CD8-positive, alpha-beta memory T cell (primary cell): Measurements from ENCODE around the gene POMGNT2. TPM values are rescaled to one million over a fixed set of nuclear protein-coding genes. Genes with fewer than 3 reads are reported as not detected.

ENCODE experiments used
- CTCF ChIA-PET: fragments of 350-600 bp; sonication (Branson Sonifier 250); formaldehyde crosslinking; loops from one replicate; lab custom pipeline; 2021; ENCODE audit warnings: antibody characterized with exemption; lab: Charles Lee
- POLR2A ChIA-PET: fragments of 350-600 bp; sonication (Branson Sonifier 250); formaldehyde crosslinking; loops from one replicate; lab custom pipeline; 2021; ENCODE audit warnings: antibody characterized with exemption; lab: Charles Lee
- DNase-seq, 5 donors: peaks; one replicate each; pipeline versions ENCODE4 v3.0.0 to v3.0.0-alpha.2; 2020 to 2022; ENCODE audit warnings: mixed read lengths in 1 of 5
- H3K27ac ChIP-seq: one replicate; pipeline ENCODE4 v1.7.0; 2013; ENCODE audit warnings: low read depth, mild to moderate bottlenecking, low read length, moderate library complexity
- H3K27me3 ChIP-seq: 2 replicates; pipeline ENCODE4 v1.7.0; 2013; ENCODE audit warnings: low read length, mild to moderate bottlenecking; ENCODE audit not compliant: insufficient read depth, poor library complexity, severe bottlenecking
- H3K36me3 ChIP-seq: 2 replicates; pipeline ENCODE4 v1.7.0; 2013; ENCODE audit warnings: mild to moderate bottlenecking, low read length, moderate library complexity; ENCODE audit not compliant: insufficient read depth
- H3K4me1 ChIP-seq: 2 replicates; pipeline ENCODE4 v1.7.0; 2013; ENCODE audit warnings: mild to moderate bottlenecking, low read length, moderate library complexity; ENCODE audit not compliant: insufficient read depth
- H3K4me3 ChIP-seq: 2 replicates; pipeline ENCODE4 v1.7.0; 2013; ENCODE audit warnings: mild to moderate bottlenecking, low read length
- H3K9me3 ChIP-seq: 2 replicates; pipeline ENCODE4 v1.7.0; 2013; ENCODE audit warnings: mild to moderate bottlenecking, low read length
- H3K27ac Mint-ChIP-seq, 8 donors: one replicate each; pipeline ENCODE4 v1.8.0; 2020 to 2021; ENCODE audit warnings: mixed read lengths in 8 of 8, mild to moderate bottlenecking in 6 of 8, inconsistent platforms in 3 of 8, moderate library complexity in 3 of 8
- H3K27me3 Mint-ChIP-seq, 2 donors: one replicate each; pipeline ENCODE4 v1.8.0; 2020 to 2021; ENCODE audit warnings: mixed read lengths in 2 of 2, mild to moderate bottlenecking in 1 of 2, moderate library complexity in 1 of 2
- H3K36me3 Mint-ChIP-seq, 3 donors: one replicate each; pipeline ENCODE4 v1.8.0; 2020 to 2021; ENCODE audit warnings: mixed read lengths in 3 of 3, inconsistent platforms in 1 of 3, mild to moderate bottlenecking in 1 of 3
- H3K4me1 Mint-ChIP-seq, 3 donors: one replicate each; pipeline ENCODE4 v1.8.0; 2020 to 2021; ENCODE audit warnings: mixed read lengths in 3 of 3, inconsistent platforms in 1 of 3, mild to moderate bottlenecking in 1 of 3
- H3K4me3 Mint-ChIP-seq, 7 donors: one replicate each; pipeline ENCODE4 v1.8.0; 2020 to 2021; ENCODE audit warnings: mixed read lengths in 7 of 7, mild to moderate bottlenecking in 6 of 7, moderate library complexity in 4 of 7, inconsistent platforms in 2 of 7
- H3K9me3 Mint-ChIP-seq, 5 donors: one replicate each; pipeline ENCODE4 v1.8.0; 2020 to 2022; ENCODE audit warnings: mixed read lengths in 5 of 5, mild to moderate bottlenecking in 3 of 5, moderate library complexity in 2 of 5, inconsistent platforms in 1 of 5
- polyA plus RNA-seq: library from polyadenylated mRNA; unstranded; fragments of 300-500 nt; fragmentation: Illumina TruSeq; gene quantifications from one replicate; pipeline ENCODE4 v1.2.3, GENCODE V29; 2021
- total RNA-seq, 2 experiments: library from RNA; stranded (reverse); gene quantifications; one replicate each; pipeline ENCODE4 v1.2.3, GENCODE V29; 2021

POMGNT2 gene
- total and polyA plus RNA-seq, 3 experiments from 2014 or later, result 9.7 to 11.0 (median 10.0) TPM

GRCh38 chr3:43061101-43061895, 44.6 kb downstream of the POMGNT2 start:
- Mint-ChIP-seq H3K27me3 (peaks cover 5 to 7% of the 10 kb centered on the region in 2 donors), H3K4me3 (no peak overlapping the region), H3K9me3 (no peaks in the 10 kb centered on the region), H3K27ac (no peak overlapping the region), H3K4me1 (peaks cover 9 to 15% (median 11%) of the 10 kb centered on the region in 3 donors), H3K36me3 (peaks cover 0 to 2% (median 0%) of the 10 kb centered on the region in 3 donors)
- Histone ChIP-seq H3K4me3 (no peak overlapping the region), H3K9me3 (no peaks in the 10 kb centered on the region), H3K36me3 (no peaks in the 10 kb centered on the region), H3K27me3 (no peaks in the 10 kb centered on the region), H3K27ac (no peak overlapping the region), H3K4me1 (peaks cover 11% of the 10 kb centered on the region)
- ChIA-PET POLR2A (no interaction called here), CTCF (no interaction called here)
- no peak for DNase-seq

- ChIA-PET CTCF (no interaction called here), POLR2A (no interaction called here)
- H3K9me3 Mint-ChIP-seq, result no peaks in the 10 kb centered on the region
- H3K27me3 Mint-ChIP-seq, result peaks cover 6 to 7% of the 10 kb centered on the region in 2 donors
- no peak for DNase-seq
- no peaks in the 10 kb centered on the region for H3K9me3 ChIP-seq
- no peak overlapping the region for H3K4me3 Mint-ChIP-seq
- no peaks in the 10 kb centered on the region for H3K27me3 ChIP-seq
- H3K36me3 ChIP-seq, result no peaks in the 10 kb centered on the region
- H3K4me1 Mint-ChIP-seq, result peaks cover 9 to 15% (median 11%) of the 10 kb centered on the region in 3 donors
- H3K27ac Mint-ChIP-seq, result no peak overlapping the region
- peaks cover 11% of the 10 kb centered on the region for H3K4me1 ChIP-seq
- no peak overlapping the region for H3K4me3 ChIP-seq
- no peak overlapping the region for H3K27ac ChIP-seq
- H3K36me3 Mint-ChIP-seq, result peaks cover 0 to 2% (median 0%) of the 10 kb centered on the region in 3 donors
Observed at GRCh38 chr3:43059456-43059855, 46.4 kb downstream of the POMGNT2 start.

- POLR2A ChIA-PET, result no interaction called here
- H3K27me3 ChIP-seq, result no peaks in the 10 kb centered on the region
Observed at GRCh38 chr3:43055806-43056770, 49.8 kb downstream of the POMGNT2 start.

GRCh38 chr3:43055393-43055792, 50.5 kb downstream of the POMGNT2 start:
- no peak for DNase-seq
- Histone ChIP-seq H3K36me3 (no peaks in the 10 kb centered on the region), H3K27ac (no peak overlapping the region), H3K27me3 (no peaks in the 10 kb centered on the region), H3K4me1 (peaks cover 4% of the 10 kb centered on the region), H3K9me3 (no peaks in the 10 kb centered on the region), H3K4me3 (no peak overlapping the region)
- ChIA-PET CTCF (no interaction called here), POLR2A (no interaction called here)
- peaks cover 12 to 25% (median 19%) of the 10 kb centered on the region in 5 donors for H3K9me3 Mint-ChIP-seq
- no peak overlapping the region for H3K4me3 Mint-ChIP-seq
- H3K4me1 Mint-ChIP-seq, result peaks cover 2 to 8% (median 4%) of the 10 kb centered on the region in 3 donors
- peaks cover 10 to 13% of the 10 kb centered on the region in 2 donors for H3K27me3 Mint-ChIP-seq
- H3K36me3 Mint-ChIP-seq, result peaks cover 0 to 26% (median 4%) of the 10 kb centered on the region in 3 donors
- H3K27ac Mint-ChIP-seq, result no peak overlapping the region

More at GRCh38 chr3:43055806-43056770, 49.8 kb downstream of the POMGNT2 start:
- no peak overlapping the region for H3K4me3 ChIP-seq
- CTCF ChIA-PET, result no interaction called here
- DNase-seq, result no peak
- peaks cover 6 to 18% (median 12%) of the 10 kb centered on the region in 5 donors for H3K9me3 Mint-ChIP-seq
- peaks cover 0 to 19% (median 4%) of the 10 kb centered on the region in 3 donors for H3K36me3 Mint-ChIP-seq
- peaks cover 9 to 15% (median 11%) of the 10 kb centered on the region in 3 donors for H3K4me1 Mint-ChIP-seq
- no peaks in the 10 kb centered on the region for H3K36me3 ChIP-seq
- H3K27ac Mint-ChIP-seq, result no peak overlapping the region
- H3K9me3 ChIP-seq, result no peaks in the 10 kb centered on the region
- peaks cover 11% of the 10 kb centered on the region for H3K4me1 ChIP-seq
- no peak overlapping the region for H3K27ac ChIP-seq
- H3K4me3 Mint-ChIP-seq, result no peak overlapping the region
- peaks cover 10 to 13% of the 10 kb centered on the region in 2 donors for H3K27me3 Mint-ChIP-seq

- H3K27me3 ChIP-seq, result no peaks in the 10 kb centered on the region
- H3K4me1 ChIP-seq, result no peaks in the 10 kb centered on the region
- no peaks in the 10 kb centered on the region for H3K9me3 ChIP-seq
- no peaks in the 10 kb centered on the region for H3K36me3 ChIP-seq
- peaks cover 0 to 32% (median 2%) of the 10 kb centered on the region in 3 donors for H3K36me3 Mint-ChIP-seq
- ChIA-PET POLR2A (interaction anchor here (0.6 kb wide), 1 partner anchor 78 kb away, joined by 6 read pairs; no protein-coding TSS in a partner anchor), CTCF (no interaction called here)
- H3K27ac Mint-ChIP-seq, result no peak overlapping the region
- H3K9me3 Mint-ChIP-seq, result peaks cover 17 to 32% (median 24%) of the 10 kb centered on the region in 5 donors
- peaks cover 10 to 13% of the 10 kb centered on the region in 2 donors for H3K27me3 Mint-ChIP-seq
- H3K27ac ChIP-seq, result no peak overlapping the region
- H3K4me3 Mint-ChIP-seq, result no peak overlapping the region
- no peak overlapping the region for H3K4me3 ChIP-seq
- H3K4me1 Mint-ChIP-seq, result peaks cover 0 to 1% (median 0%) of the 10 kb centered on the region in 3 donors
- DNase-seq, result no peak
Observed at GRCh38 chr3:43054754-43055153, 51.1 kb downstream of the POMGNT2 start.

GRCh38 chr3:43053291-43053690, 52.6 kb downstream of the POMGNT2 start:
- peak overlapping the region in 1 of 7 donors; percentile 15 for H3K4me3 Mint-ChIP-seq
- no peaks in the 10 kb centered on the region for H3K4me1 Mint-ChIP-seq
- ChIA-PET CTCF (no interaction called here), POLR2A (no interaction called here)
- Histone ChIP-seq H3K36me3 (no peaks in the 10 kb centered on the region), H3K9me3 (peaks cover 5% of the 10 kb centered on the region), H3K4me3 (no peak overlapping the region), H3K27me3 (no peaks in the 10 kb centered on the region), H3K27ac (no peak overlapping the region), H3K4me1 (no peaks in the 10 kb centered on the region)
- H3K27ac Mint-ChIP-seq, result no peak overlapping the region
- H3K36me3 Mint-ChIP-seq, result peaks cover 0 to 46% (median 4%) of the 10 kb centered on the region in 3 donors
- DNase-seq, result no peak
- peaks cover 26 to 46% (median 36%) of the 10 kb centered on the region in 5 donors for H3K9me3 Mint-ChIP-seq
- H3K27me3 Mint-ChIP-seq, result peaks cover 12 to 13% of the 10 kb centered on the region in 2 donors

- H3K4me3 ChIP-seq, result no peak overlapping the region
- no peaks in the 10 kb centered on the region for H3K4me1 ChIP-seq
- Mint-ChIP-seq H3K4me1 (no peaks in the 10 kb centered on the region), H3K27me3 (peaks cover 9 to 10% of the 10 kb centered on the region in 2 donors), H3K27ac (peak overlapping the region in 1 of 8 donors; percentile 21), H3K9me3 (peaks cover 32 to 87% (median 64%) of the 10 kb centered on the region in 5 donors), H3K36me3 (peaks cover 0 to 80% (median 8%) of the 10 kb centered on the region in 3 donors), H3K4me3 (no peak overlapping the region)
- DNase-seq, result no peak
- H3K27me3 ChIP-seq, result no peaks in the 10 kb centered on the region
- ChIA-PET CTCF (no interaction called here), POLR2A (no interaction called here)
- no peak overlapping the region for H3K27ac ChIP-seq
- no peaks in the 10 kb centered on the region for H3K36me3 ChIP-seq
- H3K9me3 ChIP-seq, result peaks cover 5% of the 10 kb centered on the region
Observed at GRCh38 chr3:43048470-43048869, 57.4 kb downstream of the POMGNT2 start.
